H1 (cell line): Measurements from ENCODE around the gene GRIA4. TPM values are rescaled to one million over a fixed set of nuclear protein-coding genes. Genes with fewer than 3 reads are reported as not detected.

Experiments
- CTBP2 ChIP-seq: IDR thresholded peaks from 2 replicates; pipeline ENCODE4 v1.7.0; 2011; ENCODE audit warnings: borderline replicate concordance, mild to moderate bottlenecking, moderate library complexity, mixed read lengths, low read length; ENCODE audit not compliant: insufficient read depth, insufficient read length
- PHF8 ChIP-seq: fragments of 200-600 bp; sonication (generic); conservative IDR thresholded peaks from 2 replicates; pipeline ENCODE4 v1.7.1; 2012; ENCODE audit warnings: low read depth, mild to moderate bottlenecking, inconsistent platforms, low read length, moderate library complexity
- SIRT6 ChIP-seq: IDR thresholded peaks from one replicate; pipeline ENCODE4 v1.7.1; 2012; ENCODE audit warnings: low read length, inconsistent platforms
- polyA plus RNA-seq, 7 experiments: library from polyadenylated mRNA; depleted of rRNA in 3 of 7; stranded (reverse) in 5 of 7; unstranded in 2 of 7; fragments of >200 nt in 5 of 7; fragments of 200-250 nt in 2 of 7; gene quantifications; 1 replicate in 5 of 7; 2 replicates in 1 of 7; 4 replicates in 1 of 7; pipeline versions ENCODE4 v1.2.1 to v1.2.3, GENCODE V29; 2011 to 2013; ENCODE audit warnings: missing spikeins in 2 of 7, mixed read lengths in 2 of 7
- total RNA-seq: library from RNA; stranded (reverse); fragmentation: NEBNext Ultra II Directional; extraction: Animal tissue kit (Norgen Biotek cat#: 25700); gene quantifications from 2 replicates; pipeline ENCODE4 v1.2.1, GENCODE V29; 2021
- TF ChIP-seq, protein P1 (sequence below), 3 experiments: IDR thresholded peaks; 1 replicate in 2 of 3; 2 replicates in 1 of 3; pipeline versions ENCODE4 v1.5.1 to v1.6.1; 2011; ENCODE audit warnings: low read length in 3 of 3, mild to moderate bottlenecking in 3 of 3, inconsistent platforms in 2 of 3, low read depth in 1 of 3, moderate library complexity in 1 of 3; ENCODE audit not compliant: insufficient read depth in 1 of 3; ENCODE audit errors: control extremely low read depth in 1 of 3
- TF ChIP-seq, protein P2 (sequence below): IDR thresholded peaks from 2 replicates; pipeline ENCODE4 v1.6.1; 2012; ENCODE audit warnings: inconsistent platforms

Gene GRIA4
- total and polyA plus RNA-seq, 2 of the 8 experiments (the other 6 are each of a cell fraction or from before 2014, with no cell fraction given), result 12.5 to 21.8 TPM

DNA sequence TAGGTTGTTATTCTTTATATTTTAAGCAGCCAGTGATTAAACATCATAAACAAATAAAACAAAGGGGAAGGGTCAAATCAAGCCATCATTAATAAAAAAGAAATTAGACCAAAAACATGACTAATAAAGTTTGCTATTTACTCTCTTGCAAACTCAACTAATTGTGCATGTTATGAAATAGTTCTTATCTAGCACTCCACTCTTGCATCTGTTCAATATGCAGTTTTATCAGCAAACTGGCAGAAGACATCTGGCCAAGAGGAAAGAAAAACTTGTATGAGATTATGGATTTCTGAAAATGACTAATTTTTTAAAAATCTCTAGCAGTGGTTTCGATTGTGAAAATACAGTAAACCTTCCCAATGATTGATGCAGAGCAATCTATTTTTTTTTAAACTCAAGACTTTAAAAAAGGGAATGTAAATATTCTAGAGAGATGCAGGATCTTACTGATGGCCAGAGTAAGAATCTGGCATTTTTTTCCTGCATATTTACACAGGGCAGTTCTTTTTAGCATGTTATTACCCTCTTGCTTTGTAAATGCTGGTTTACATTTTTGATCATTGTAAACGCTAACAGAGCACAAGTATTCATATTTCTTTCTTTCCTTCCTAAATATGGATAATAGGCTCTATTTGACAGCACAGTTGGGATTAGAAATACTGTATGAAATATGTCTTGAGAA is 83.3 kb downstream of the GRIA4 start (continued):
- TF ChIP-seq, protein P1, sequence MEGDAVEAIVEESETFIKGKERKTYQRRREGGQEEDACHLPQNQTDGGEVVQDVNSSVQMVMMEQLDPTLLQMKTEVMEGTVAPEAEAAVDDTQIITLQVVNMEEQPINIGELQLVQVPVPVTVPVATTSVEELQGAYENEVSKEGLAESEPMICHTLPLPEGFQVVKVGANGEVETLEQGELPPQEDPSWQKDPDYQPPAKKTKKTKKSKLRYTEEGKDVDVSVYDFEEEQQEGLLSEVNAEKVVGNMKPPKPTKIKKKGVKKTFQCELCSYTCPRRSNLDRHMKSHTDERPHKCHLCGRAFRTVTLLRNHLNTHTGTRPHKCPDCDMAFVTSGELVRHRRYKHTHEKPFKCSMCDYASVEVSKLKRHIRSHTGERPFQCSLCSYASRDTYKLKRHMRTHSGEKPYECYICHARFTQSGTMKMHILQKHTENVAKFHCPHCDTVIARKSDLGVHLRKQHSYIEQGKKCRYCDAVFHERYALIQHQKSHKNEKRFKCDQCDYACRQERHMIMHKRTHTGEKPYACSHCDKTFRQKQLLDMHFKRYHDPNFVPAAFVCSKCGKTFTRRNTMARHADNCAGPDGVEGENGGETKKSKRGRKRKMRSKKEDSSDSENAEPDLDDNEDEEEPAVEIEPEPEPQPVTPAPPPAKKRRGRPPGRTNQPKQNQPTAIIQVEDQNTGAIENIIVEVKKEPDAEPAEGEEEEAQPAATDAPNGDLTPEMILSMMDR (IDR thresholded peaks at IDR 0.05; ENCODE audit: control extremely low read depth in 1 of 3, insufficient read depth in 1 of 3, low read depth in 1 of 3, low read length in 3 of 3), result no peak
- TF ChIP-seq, protein P2, sequence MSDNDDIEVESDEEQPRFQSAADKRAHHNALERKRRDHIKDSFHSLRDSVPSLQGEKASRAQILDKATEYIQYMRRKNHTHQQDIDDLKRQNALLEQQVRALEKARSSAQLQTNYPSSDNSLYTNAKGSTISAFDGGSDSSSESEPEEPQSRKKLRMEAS, result no peak
- TF ChIP-seq PHF8, result no peak
- no peak for TF ChIP-seq SIRT6
- no peak for TF ChIP-seq CTBP2
